ENCODE results near the gene NFATC2.
"Not testable (repeated sequence)": the region's sequence is repeated elsewhere in the genome, so short reads cannot be mapped to it uniquely, and the experiment has no call there.

NFATC2 gene

DNA sequence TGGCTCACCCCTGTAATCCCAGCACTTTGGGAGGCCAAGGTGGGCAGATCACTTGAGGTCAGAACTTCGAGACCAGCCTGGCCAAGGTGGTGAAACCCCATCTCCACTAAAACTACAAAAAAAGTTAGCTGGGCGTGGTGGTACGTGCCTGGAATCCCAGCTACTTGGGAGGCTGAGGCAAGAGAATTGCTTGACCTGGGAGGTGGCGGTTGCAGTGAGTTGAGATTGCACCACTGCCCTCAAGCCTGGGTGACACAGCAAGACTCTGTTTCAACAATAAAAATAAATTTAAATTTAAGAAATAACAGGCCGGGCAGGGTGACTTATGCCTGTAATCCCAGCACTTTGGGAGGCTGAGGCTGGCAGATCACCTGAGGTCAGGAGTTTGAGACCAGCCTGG lies 80.7 kb downstream of the NFATC2 start:
- DNase-seq (ENCODE audit: extremely low spot score, insufficient read length, low read depth); FAIRE-seq: not testable (repeated sequence)

DNA sequence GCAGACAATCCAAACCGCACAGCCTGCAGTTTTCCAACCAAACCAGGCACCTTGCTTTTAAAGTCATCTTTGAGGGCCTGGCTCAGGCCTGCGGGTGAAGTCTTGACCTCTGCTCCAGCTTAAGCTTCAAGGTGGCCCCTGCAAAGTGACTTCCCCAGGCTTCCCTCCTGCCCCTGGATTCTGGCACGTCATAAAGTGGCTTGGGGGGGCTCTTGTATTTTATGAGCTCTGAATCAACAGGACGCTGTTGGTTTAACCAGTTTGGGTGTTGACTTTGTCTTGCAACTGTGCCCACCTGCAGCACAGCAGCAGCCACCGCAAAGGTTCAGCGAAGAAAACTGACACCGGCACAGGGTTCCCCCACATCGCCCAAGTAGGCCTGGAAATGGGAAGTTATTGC lies 81.2 kb downstream of the NFATC2 start:
- DNase-seq (ENCODE audit: extremely low spot score, insufficient read length, low read depth) (no peak), FAIRE-seq (no peak)

DNA sequence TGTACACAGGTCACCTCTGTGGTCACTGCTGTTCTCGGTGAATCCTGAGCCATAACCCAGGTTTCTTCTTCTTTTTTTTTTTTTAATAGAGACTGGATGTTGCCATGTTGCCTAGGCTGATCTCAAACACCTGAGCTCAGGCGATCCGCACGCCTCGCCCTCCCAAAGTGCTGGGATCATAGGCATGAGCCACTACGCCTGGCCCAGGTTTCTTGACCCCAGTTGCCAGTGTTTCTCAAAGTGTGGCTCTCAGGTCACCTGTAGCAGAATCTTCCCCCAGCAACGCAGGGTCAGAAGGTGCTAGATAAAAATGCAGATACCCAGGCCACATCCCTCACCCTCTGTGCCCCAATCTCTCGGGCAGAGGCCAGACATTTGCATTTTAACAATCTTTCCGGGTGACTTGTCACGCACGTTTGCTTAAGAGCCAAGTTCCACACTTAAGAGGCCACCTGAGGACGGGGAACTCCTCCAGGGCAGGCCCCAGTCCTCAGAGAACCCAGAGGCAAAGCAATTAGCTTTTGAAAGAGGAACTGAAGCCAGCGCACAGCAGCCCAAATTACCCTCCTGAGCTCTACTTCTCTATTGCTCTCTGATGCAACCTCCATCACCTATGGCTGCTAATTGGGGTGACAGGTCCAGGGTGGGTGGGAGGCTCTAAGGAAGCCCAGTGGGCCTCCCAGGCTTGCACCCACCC lies 81.8 kb downstream of the NFATC2 start:
- DNase-seq (ENCODE audit: extremely low spot score, insufficient read length, low read depth), result peak; percentile 60
- FAIRE-seq, result peak; percentile 96

DNA sequence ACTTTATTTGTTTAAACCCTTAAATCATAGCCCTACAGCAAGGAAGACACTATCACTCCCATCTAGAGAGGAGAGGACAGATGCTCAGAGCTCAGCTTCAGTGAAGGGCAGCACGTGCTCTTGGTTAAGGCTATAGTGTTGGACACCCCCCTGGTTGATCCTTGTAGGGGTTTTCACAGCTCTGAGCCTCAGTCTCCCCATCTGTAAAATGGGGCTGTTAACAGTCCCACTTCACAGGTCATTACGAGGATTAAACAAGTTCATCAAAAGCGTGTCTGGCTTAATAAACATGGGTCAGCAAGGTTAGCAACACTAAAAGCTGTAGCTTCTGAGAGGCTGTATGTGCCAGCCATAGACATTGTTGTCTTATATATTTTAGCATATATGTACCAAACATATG lies 82.4 kb downstream of the NFATC2 start:
- no peak for FAIRE-seq
- DNase-seq (ENCODE audit: extremely low spot score, insufficient read length, low read depth), result no peak

DNA sequence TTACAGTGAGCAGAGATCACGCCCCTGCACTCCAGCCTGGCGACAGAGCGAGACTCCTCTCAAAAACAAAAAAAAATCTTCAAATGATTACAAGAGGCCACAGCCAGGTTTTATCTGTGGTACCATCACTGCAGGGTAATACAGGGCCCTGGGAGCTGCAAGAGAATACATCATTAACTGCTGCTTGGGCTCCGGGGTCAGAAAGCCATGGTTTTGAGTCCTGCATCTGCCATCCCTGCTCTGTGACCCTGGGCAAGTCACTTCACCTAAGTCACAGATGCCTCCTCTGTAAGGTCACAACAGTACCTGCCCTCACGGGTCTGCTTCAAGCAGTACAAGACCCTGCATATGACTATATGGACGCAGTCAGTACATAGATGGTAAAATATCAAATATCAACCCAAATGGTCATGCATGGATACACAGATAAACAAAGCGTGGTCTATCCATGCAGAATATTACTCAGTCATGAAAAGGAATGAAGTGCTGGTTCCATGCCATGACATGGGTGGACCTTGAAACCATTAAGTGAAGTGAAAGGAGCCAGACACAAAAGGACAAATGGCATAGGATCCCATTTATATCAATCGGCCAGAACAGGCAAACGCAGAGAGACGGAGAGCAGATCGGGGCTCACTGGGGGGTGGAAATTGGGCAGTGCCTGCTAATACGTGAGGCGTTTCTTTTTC lies 83.6 kb downstream of the NFATC2 start:
- no peak for FAIRE-seq
- DNase-seq (ENCODE audit: extremely low spot score, insufficient read length, low read depth), result no peak

DNA sequence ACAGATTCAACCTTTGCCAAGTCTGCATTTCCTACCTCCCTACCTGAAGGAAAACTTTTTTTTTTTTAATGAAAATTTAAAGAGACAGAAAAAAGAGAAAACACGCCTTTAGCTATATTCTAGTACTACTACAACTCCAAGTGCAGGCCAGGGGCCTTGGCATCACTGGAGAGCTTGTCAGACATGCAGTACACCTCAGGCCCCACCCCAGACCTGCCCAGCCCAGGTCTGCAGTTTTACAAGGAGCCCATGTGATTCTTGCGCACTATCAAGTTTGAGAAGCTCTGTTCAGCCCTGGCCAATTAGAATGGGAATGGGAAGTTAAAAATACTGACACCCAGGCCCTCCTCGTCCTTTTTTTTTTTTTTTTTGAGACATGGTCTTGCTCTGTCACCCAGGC lies 85.0 kb downstream of the NFATC2 start:
- DNase-seq (ENCODE audit: extremely low spot score, insufficient read length, low read depth) (no peak), FAIRE-seq (no peak)

DNA sequence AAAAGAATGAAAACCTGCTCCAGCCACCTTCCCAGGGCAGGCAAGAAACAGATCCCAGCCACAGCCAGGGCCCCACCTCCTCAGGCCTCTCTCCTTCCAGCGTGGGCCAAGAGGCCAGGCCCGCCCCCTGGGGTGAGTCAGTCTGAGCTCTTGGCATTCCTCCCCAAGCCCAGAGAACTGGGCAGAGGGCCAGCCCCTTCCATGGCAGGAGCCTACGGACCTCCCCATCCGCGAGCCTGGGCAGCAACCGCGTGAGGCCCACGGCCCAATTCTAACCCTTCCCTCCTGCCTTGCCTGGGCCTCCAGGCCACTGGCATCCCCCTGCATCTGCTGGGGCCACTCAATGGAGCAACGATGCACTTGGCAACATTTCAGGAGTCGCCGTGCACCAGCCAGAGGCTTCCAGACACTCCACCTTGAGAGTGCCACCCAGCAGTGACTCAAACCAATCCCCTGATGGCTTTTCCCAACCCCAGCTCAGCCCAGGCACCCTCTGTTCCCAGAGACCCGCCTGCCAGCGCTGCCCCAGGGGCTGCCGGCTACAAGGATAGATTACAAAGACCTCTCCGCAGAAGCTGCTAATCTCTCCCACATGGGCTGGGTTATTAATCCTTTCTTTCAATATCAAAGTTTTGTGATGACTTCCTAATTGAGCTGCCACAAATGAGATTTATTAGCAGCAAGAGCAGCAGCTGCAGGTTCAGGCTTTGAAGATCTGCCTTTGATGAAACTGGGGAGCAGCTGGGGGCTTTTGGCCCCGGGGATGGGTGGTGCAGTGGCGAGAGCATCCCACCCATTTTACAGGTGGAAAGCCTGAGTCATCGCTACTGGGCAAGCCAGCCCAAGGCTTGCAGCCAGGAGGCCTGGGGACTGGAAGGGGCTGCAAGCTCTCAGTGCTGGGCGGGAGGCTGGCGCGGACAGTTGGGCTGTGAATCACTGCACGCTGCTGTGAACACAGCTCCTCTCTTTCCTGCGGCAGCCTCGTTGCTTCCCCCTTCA lies 85.7 kb downstream of the NFATC2 start:
- no peak for FAIRE-seq
- no peak for DNase-seq (ENCODE audit: extremely low spot score, insufficient read length, low read depth)

DNA sequence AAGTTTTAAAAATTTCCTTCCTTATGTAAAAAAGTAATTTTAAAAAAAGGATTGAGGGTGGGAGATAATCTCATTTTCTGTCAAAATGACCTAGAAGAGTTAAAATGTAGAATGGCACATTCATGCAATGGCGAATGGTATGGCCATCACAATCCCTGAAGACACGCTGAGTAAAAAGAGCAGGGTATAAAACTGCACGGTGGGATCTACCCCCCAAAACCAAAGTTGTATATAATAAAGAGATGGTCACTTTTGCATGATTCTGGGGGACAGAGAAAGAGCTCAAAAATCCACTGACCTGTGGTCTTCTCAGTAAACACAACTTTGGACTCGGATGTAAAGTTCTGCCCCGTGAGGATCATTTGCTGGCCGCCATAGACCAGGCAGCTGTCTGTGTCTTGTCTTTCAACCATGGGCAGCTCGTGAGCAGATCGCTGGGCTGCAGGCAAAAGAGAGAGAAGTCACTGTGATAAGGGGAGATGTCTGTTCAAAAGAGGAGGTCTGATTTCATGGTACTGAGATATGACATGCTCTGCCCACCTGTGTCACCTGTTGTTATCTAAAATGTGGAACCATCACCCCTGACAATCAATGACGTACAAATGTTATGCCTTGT lies 88.2 kb downstream of the NFATC2 start:
- FAIRE-seq (no peak), DNase-seq (ENCODE audit: extremely low spot score, insufficient read length, low read depth) (no peak)

DNA sequence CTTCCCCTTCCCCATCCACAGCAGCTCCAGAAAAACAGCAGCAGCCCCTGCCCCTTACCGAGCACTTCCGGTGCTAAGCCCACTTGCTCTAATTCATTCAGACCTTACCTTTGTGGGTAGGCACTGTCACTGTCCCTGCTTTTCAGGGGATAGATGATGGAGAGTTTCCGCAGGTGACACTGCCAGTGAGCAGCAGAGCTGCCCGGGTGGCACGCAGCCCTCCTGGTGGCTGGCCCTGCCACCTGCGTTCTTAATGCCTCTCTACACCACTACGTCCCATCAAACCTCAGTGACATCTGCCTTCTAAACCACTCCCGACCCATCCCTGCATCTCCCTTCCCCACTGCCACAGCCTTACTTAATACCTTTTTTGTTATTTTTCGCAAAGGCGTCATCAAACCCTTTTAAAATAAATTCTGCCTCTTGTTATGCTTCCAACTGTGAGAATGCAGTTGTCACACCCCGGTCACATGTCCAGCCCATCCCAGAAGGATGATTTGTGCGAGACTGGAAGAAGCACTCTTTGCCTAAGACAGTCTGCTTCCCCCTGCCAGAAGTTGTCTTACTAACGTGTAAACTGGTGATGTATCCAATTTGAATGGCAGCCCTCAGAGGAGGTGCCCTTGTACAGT lies 89.7 kb downstream of the NFATC2 start:
- no peak for FAIRE-seq
- DNase-seq (ENCODE audit: extremely low spot score, insufficient read length, low read depth), result no peak

DNA sequence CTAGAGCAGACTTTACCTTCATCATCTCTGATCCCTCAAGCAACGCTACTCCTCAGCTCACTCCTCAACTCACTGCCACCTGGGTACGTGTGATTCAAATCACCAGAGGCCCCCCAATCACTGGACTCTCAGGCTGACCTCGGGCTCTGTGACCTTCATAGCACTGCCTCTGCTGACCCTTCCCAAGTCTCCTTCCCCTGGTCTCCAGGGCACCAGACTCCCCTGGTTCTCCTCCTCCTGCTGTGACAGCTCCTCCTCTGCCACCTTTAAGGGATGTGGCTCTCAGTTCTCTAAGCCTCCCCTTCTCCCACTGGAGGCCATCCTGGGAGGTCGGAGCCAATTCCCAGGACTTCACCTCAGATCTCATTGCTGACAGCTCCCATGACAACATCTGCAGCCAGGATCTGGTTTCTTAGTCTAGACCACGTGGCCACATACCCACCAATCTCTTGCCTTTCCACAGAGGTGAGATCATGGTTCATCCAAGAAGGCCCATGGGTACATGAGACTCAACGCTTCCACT lies 90.4 kb downstream of the NFATC2 start:
- DNase-seq (ENCODE audit: extremely low spot score, insufficient read length, low read depth) (no peak), FAIRE-seq (no peak)

DNA sequence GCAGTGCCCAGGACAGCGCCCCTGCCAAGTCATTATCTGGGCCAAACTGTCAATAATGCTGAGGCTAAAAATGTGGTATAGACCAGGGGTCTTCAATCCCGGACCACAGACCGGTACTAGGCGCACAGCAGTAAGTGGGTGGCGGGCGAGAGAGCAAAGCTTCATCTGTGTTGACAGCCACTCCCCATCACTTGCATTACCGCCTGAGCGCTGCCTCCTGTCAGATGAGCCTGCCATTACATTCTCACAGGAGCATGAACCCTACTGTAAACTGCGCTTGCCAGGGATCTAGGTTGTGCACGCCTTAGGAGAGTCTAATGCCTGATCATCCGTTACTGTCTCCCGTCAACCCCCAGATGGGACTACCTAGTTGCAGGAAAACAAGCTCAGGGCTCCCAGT lies 91.0 kb downstream of the NFATC2 start:
- no peak for FAIRE-seq
- no peak for DNase-seq (ENCODE audit: extremely low spot score, insufficient read length, low read depth)

DNA sequence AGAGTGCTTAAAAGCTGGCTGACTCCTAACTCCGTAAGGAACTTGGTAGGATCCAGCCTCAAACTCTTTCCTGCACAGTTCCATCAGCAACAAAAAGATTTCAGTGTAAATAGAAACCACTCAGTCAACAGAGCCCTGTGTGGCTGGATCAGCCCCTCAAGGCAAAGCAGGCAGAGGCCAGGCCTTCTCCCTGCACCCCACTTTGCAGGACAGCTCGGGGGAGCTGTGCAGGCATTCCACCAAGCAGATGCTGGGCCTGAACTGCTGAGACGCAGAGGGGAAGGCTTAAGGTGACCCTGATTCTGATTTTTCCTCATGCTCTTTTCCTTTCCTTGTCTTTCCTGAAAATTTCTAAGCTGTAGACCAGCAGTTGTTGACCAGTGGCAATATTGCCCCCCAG lies 91.5 kb downstream of the NFATC2 start:
- no peak for DNase-seq (ENCODE audit: extremely low spot score, insufficient read length, low read depth)
- FAIRE-seq, result no peak

DNA sequence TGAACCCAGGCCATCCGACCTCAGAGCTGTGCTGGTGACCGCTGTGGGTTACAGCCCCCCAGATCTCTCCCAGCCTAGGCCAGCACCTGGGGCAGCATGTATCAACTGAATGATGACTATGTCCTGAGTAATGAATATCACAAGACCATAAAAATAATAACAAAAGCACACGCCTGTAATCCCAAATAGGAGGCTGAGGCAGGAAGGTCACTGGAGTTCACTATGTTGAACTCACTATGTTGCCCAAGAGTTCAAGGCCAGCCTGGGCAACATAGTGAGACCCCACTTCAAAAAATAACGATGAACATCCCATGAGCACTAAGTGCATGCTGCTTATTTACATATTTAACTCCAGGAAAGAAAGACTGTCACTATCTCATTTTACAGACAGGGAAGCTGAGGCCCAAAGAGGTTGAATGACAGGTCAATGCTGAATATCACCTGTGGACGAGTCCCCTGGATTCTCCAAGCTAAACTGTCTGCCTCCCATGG lies 92.3 kb downstream of the NFATC2 start:
- FAIRE-seq (no peak), DNase-seq (ENCODE audit: extremely low spot score, insufficient read length, low read depth) (no peak)

DNA sequence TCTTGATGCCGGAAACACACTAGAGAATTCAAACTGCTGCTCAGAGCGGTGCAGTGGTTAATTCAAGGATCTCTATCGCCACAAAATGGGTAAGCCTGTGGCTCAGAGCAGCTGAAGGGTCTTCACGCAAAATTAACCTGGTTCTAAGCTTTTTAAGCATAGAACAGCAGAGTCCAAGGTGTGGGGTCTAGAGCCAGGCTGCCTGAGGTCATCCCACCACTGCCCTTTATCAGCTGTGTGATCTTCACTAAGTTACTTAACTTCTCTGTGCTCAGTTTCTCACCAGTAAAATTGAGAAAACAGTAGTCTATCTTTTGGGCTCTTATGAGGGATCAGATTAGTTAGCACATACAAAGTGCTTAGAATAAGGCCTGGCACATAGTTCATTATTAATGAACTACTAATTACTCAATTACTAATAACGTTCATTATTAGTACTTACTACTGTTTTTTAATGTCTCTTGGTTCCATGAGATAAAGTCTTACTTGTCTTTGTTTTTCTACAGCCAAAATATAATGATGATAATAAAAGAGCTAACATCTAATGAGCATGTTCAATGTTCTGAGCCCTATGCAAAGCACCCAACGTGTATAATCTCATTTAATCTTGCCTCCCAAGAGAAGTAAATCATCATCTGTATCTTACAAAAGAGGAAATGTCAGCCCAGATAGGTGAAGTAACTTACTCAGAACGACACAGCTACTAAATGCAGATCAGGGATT lies 92.9 kb downstream of the NFATC2 start:
- no peak for FAIRE-seq
- DNase-seq (ENCODE audit: extremely low spot score, insufficient read length, low read depth), result no peak

DNA sequence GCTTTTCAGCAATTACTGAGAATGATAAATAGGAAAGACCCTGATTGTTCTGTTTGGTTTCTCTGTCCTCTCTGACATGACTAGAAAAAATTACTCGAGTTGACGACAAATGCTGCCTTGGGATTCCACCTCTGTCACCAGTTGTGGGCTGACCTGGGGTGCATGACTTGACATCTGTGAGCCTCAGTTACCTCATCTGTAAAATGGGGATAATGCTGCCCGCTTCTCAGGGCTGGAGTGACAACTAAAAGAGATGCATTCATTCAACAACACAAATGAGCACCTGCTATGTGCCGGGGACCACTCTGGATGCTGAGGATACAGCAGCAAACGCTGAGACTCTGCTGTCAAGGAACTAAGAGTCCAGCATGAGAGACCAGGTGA lies 94.8 kb downstream of the NFATC2 start:
- no peak for FAIRE-seq
- DNase-seq (ENCODE audit: extremely low spot score, insufficient read length, low read depth), result no peak

DNA sequence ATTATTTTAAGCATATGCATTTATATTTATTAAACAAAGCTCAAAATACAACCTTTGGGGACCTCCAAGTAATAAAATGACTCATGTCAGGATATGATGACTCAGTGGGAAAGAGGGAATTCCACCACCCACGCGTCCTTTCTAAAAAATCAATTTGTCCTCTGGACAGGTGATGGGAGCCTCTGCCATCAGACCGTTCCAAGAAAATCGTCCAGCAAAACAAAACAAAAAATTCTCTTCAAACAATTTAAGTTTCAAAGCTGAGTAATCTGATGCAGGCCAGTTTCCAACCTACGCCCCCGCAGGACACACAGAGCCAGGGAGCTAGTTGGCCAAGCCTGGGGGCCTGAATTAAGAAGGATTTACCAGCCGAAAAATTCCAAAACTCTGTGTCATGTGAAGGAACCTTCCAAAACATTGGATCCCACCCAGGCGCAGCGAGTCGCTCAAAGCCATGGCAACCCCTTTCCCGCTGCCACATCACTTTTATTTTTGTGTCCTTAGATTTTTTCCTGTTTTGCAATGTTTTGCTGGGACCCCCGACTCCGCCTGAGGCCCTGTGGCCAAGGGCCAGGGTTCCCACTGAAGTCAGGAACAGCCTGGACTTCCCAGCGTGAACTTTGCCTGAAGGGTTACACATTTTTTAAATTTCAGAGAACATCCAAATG lies 95.3 kb downstream of the NFATC2 start:
- DNase-seq (ENCODE audit: extremely low spot score, insufficient read length, low read depth) (no peak), FAIRE-seq (no peak)

DNA sequence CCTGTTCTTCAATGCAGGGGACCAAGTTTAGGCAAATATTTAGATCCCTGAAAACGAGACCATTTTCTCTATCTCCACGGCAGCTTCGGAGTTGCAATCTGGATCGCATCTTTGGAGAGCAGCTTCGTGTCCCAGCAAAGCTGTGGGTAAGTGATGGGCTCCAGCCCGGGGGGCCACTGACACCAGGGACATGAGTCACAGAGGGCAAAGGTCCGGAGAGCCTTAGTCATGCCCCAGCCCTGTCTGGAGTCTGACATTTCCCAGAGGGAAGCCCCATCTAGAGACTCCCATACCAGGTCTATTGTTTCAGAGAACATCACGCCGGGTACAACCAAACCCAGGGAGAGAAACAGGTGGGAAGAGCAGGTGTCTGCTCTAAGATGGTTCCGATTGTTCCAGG lies 95.9 kb downstream of the NFATC2 start:
- DNase-seq (ENCODE audit: extremely low spot score, insufficient read length, low read depth), result no peak
- no peak for FAIRE-seq

DNA sequence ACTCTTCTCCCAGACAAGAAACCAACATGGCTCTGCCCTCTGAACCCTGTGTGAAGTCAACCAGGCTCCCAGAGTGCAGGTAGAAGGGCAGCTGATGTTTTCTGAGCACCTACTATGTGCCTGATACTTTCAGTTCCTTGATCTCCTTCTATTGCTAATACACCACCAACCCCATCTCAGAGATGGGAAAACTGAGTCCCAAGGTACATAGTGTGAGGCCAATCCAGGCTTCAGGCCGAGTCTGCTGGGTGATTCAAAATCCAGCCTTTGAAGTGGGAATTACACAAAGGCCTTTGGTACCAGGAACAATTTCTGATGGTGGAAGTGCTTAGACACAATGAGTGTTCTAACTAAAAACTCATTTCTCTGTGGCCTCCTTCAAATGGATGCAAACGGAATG lies 96.3 kb downstream of the NFATC2 start:
- FAIRE-seq (no peak), DNase-seq (ENCODE audit: extremely low spot score, insufficient read length, low read depth) (no peak)
